NK-92 (cell line): Measurements from ENCODE around the gene PRAMEF6.
"Not testable (repeated sequence)": the region's sequence is repeated elsewhere in the genome, so short reads cannot be mapped to it uniquely, and the experiment has no call there.

Experiments
- DNase-seq: peaks from one replicate; lab custom pipeline; 2025; ENCODE audit not compliant: unreplicated experiment; lab: John Stamatoyannopoulos, UW

PRAMEF6 gene

GRCh38 chr1:12947480-12947879, at the start of gene PRAMEF6:
PRAMEF6 (minus strand) TSS chr1:12947580; CDS start chr1:12942518, 5,062 bp downstream.
- not testable (repeated sequence) for DNase-seq

GRCh38 chr1:12924368-12924767, 23.0 kb downstream of the PRAMEF6 start:
- DNase-seq: not testable (repeated sequence)

GRCh38 chr1:12921749-12922148, 25.6 kb downstream of the PRAMEF6 start:
- not testable (repeated sequence) for DNase-seq

- DNase-seq: not testable (repeated sequence)
These were observed 31.1 kb downstream of the PRAMEF6 start, which contains the start of gene PRAMEF7 for GRCh38 chr1:12916310-12916709. PRAMEF7 (plus strand) TSS chr1:12916610; CDS start chr1:12917693, 1,083 bp downstream.

GRCh38 chr1:12903793-12904572, 43.4 kb downstream of the PRAMEF6 start:
- DNase-seq: not testable (repeated sequence)

GRCh38 chr1:12899186-12899585, 48.2 kb downstream of the PRAMEF6 start:
- DNase-seq: not testable (repeated sequence)

- not testable (repeated sequence) for DNase-seq
These were observed 49.2 kb downstream of the PRAMEF6 start, which contains the start of gene PRAMEF10 for GRCh38 chr1:12898170-12898569. PRAMEF10 (minus strand) TSS chr1:12898270; CDS start chr1:12895847, 2,423 bp downstream.
